Keratinocyte (primary cell): Measurements from ENCODE around the gene CACNA1I. TPM values are rescaled to one million over a fixed set of nuclear protein-coding genes. Genes with fewer than 3 reads are reported as not detected.

Source experiments
- DNase-seq: peaks from one replicate; pipeline ENCODE4 v3.0.0-alpha.2; 2011; ENCODE audit warnings: low read depth, missing footprints, low spot score
- FAIRE-seq: peaks from 2 replicates; lab custom pipeline; 2011; peaks lifted over from hg19 to GRCh38; lab: Jason Lieb, UNC
- H2AFZ ChIP-seq: 2 replicates; pipeline ENCODE4 v1.6.0; 2012; ENCODE audit warnings: low read length, control low read depth, inconsistent platforms; ENCODE audit not compliant: control insufficient read depth
- H3K27ac ChIP-seq: 2 replicates; pipeline ENCODE4 v1.5.1; 2011; ENCODE audit warnings: low read length; ENCODE audit not compliant: control insufficient read depth, insufficient read depth
- H3K27me3 ChIP-seq: 3 replicates; pipeline ENCODE4 v1.6.0; 2011; ENCODE audit warnings: low read length; ENCODE audit not compliant: control insufficient read depth, insufficient read depth; ENCODE audit errors: extremely low read depth
- H3K36me3 ChIP-seq, 2 experiments: 2 replicates in 1 of 2; 3 replicates in 1 of 2; pipeline ENCODE4 v1.5.1; 2011; ENCODE audit warnings: low read length in 2 of 2, mild to moderate bottlenecking in 1 of 2; ENCODE audit not compliant: control insufficient read depth in 2 of 2, insufficient read depth in 2 of 2; ENCODE audit errors: extremely low read depth in 1 of 2
- H3K4me1 ChIP-seq: 3 replicates; pipeline ENCODE4 v1.5.1; 2011; ENCODE audit warnings: low read length; ENCODE audit not compliant: control insufficient read depth, insufficient read depth; ENCODE audit errors: extremely low read depth
- H3K4me2 ChIP-seq: 3 replicates; pipeline ENCODE4 v1.6.0; 2011; ENCODE audit warnings: low read depth, low read length; ENCODE audit not compliant: control insufficient read depth, insufficient read depth; ENCODE audit errors: extremely low read depth
- H3K4me3 ChIP-seq, 3 experiments: fragments of 200-600 bp in 1 of 3; sonication (generic) in 1 of 3; 2 replicates in 2 of 3; 3 replicates in 1 of 3; pipeline ENCODE4 v1.5.1; 2011 to 2016; ENCODE audit warnings: low read length in 3 of 3, mild to moderate bottlenecking in 3 of 3, control low read depth in 2 of 3, inconsistent platforms in 1 of 3, low read depth in 1 of 3, mixed read lengths in 1 of 3, mixed run types in 1 of 3, moderate library complexity in 1 of 3; ENCODE audit not compliant: control insufficient read depth in 2 of 3, insufficient read depth in 2 of 3; ENCODE audit errors: extremely low read depth in 1 of 3
- H3K79me2 ChIP-seq: 2 replicates; pipeline ENCODE4 v1.6.0; 2012; ENCODE audit warnings: low read length; ENCODE audit not compliant: control insufficient read depth, insufficient read depth
- H3K9ac ChIP-seq: 3 replicates; pipeline ENCODE4 v1.6.0; 2011; ENCODE audit warnings: low read length; ENCODE audit not compliant: control insufficient read depth, insufficient read depth; ENCODE audit errors: extremely low read depth
- H3K9me1 ChIP-seq: 3 replicates; pipeline ENCODE4 v1.6.0; 2011; ENCODE audit warnings: low read length; ENCODE audit not compliant: control insufficient read depth, insufficient read depth; ENCODE audit errors: extremely low read depth
- H3K9me3 ChIP-seq: 2 replicates; pipeline ENCODE4 v1.5.1; 2012; ENCODE audit warnings: low read depth, low read length; ENCODE audit not compliant: control insufficient read depth
- H4K20me1 ChIP-seq: 3 replicates; pipeline ENCODE4 v1.6.0; 2011; ENCODE audit warnings: low read length; ENCODE audit not compliant: control insufficient read depth, insufficient read depth; ENCODE audit errors: extremely low read depth
- CTCF ChIP-seq, 3 experiments: IDR thresholded peaks in 1 of 3; conservative IDR thresholded peaks in 1 of 3; optimal IDR thresholded peaks in 1 of 3; 2 replicates in 2 of 3; 3 replicates in 1 of 3; pipeline versions ENCODE3 to v1.5.1; 2011; ENCODE audit warnings: low read length in 3 of 3, mild to moderate bottlenecking in 3 of 3, moderate library complexity in 2 of 3, control low read depth in 1 of 3, inconsistent platforms in 1 of 3; ENCODE audit not compliant: insufficient read depth in 2 of 3; ENCODE audit errors: extremely low read depth in 1 of 3
- EZH2 ChIP-seq: IDR thresholded peaks from one replicate; pipeline ENCODE4 v1.6.1; 2012; ENCODE audit warnings: inconsistent platforms, mild to moderate bottlenecking, low read length, moderate library complexity
- dilution Hi-C: fragments of 300-500 bp; cut with MboI; formaldehyde crosslinking; loops from one replicate; pipeline ENCODE4 v1.7.0; 2020; ENCODE audit warnings: low sequenced_read_pairs; ENCODE audit not compliant: extremely low pct_ligation_motif_present
- polyA plus RNA-seq, 5 experiments: library from polyadenylated mRNA; depleted of rRNA in 3 of 5; stranded (reverse) in 3 of 5; stranded (forward) in 1 of 5; unstranded in 1 of 5; fragments of >200 nt; gene quantifications; 1 replicate in 1 of 5; 2 replicates in 3 of 5; 3 replicates in 1 of 5; pipeline versions ENCODE4 v1.2.1 to v1.2.3, GENCODE V29; 2011 to 2012; ENCODE audit warnings: missing spikeins in 2 of 5, low read depth in 1 of 5, low replicate concordance in 1 of 5

CACNA1I gene
- polyA plus RNA-seq, 1 donor (not counting 4 experiments of a cell fraction or from before 2014, with no cell fraction given): not detected

GRCh38 chr22:39735776-39736175, 165.2 kb downstream of the CACNA1I start:
- Histone ChIP-seq H3K9ac (no peak overlapping the region), H3K4me2 (no peak overlapping the region), H3K4me3 (no peak overlapping the region), H3K79me2 (no peaks in the 10 kb centered on the region), H3K27me3 (no peaks in the 10 kb centered on the region), H3K27ac (no peak overlapping the region), H3K4me1 (no peaks in the 10 kb centered on the region), H4K20me1 (no peaks in the 10 kb centered on the region), H3K36me3 (no peaks in the 10 kb centered on the region), H3K9me3 (no peaks in the 10 kb centered on the region), H2AFZ (no peak overlapping the region), H3K9me1 (no peaks in the 10 kb centered on the region)
- no peak for DNase-seq
- FAIRE-seq: no peak
- dilution Hi-C loops: no loop called here
- TF ChIP-seq EZH2 (no peak), CTCF (optimal IDR thresholded peaks at IDR 0.05 in 1 of 3, IDR thresholded peaks at IDR 0.05 in 1 of 3, conservative IDR thresholded peaks at IDR 0.05 in 1 of 3; ENCODE audit: extremely low read depth in 1 of 3, insufficient read depth in 2 of 3, low read length in 3 of 3) (no peak)

GRCh38 chr22:39738746-39739145, 168.2 kb downstream of the CACNA1I start:
- H3K27ac ChIP-seq: no peak overlapping the region
- H3K4me3 ChIP-seq: no peak overlapping the region
- H2AFZ ChIP-seq: no peak overlapping the region
- no peak overlapping the region for H3K4me2 ChIP-seq
- no peaks in the 10 kb centered on the region for H3K9me3 ChIP-seq
- no peaks in the 10 kb centered on the region for H3K4me1 ChIP-seq
- dilution Hi-C loops: no loop called here
- peaks cover 3% of the 10 kb centered on the region for H3K27me3 ChIP-seq
- DNase-seq (no peak), FAIRE-seq (no peak)
- no peak overlapping the region for H3K9ac ChIP-seq
- H4K20me1 ChIP-seq: no peaks in the 10 kb centered on the region
- no peaks in the 10 kb centered on the region for H3K36me3 ChIP-seq
- no peaks in the 10 kb centered on the region for H3K79me2 ChIP-seq
- TF ChIP-seq CTCF (optimal IDR thresholded peaks at IDR 0.05 in 1 of 3, IDR thresholded peaks at IDR 0.05 in 1 of 3, conservative IDR thresholded peaks at IDR 0.05 in 1 of 3; ENCODE audit: extremely low read depth in 1 of 3, insufficient read depth in 2 of 3, low read length in 3 of 3) (no peak), EZH2 (no peak)
- no peaks in the 10 kb centered on the region for H3K9me1 ChIP-seq

Other genes starting within 250 kb of the CACNA1I start
- 0.63 to 1.4 TPM (median 0.76 TPM) in 3 replicates for gene SYNGR1, start 220.8 kb upstream of the CACNA1I start, polyA plus RNA-seq
- 11.8 to 13.5 TPM (median 13.1 TPM) in 3 replicates for gene TAB1, start 171.0 kb upstream of the CACNA1I start, polyA plus RNA-seq
- gene MGAT3, start 113.7 kb upstream of the CACNA1I start, polyA plus RNA-seq: not detected in 3 replicates
- 13.8 to 27.6 TPM (median 18.4 TPM) in 3 replicates for gene MIEF1, start 68.5 kb upstream of the CACNA1I start, polyA plus RNA-seq
- gene ATF4, start 50.2 kb upstream of the CACNA1I start, polyA plus RNA-seq: 590 to 629 TPM (median 597 TPM) in 3 replicates
- gene RPS19BP1, start 38.0 kb upstream of the CACNA1I start, polyA plus RNA-seq: 66.1 to 70.7 TPM (median 67.3 TPM) in 3 replicates